Naive B cell (primary cell): ENCODE results near the gene VSIG1. TPM values are rescaled to one million over a fixed set of nuclear protein-coding genes. Genes with fewer than 3 reads are reported as not detected.

Experiments
- ATAC-seq, 2 donors: fragments of 150-1000 bp; cut with Tn5 transposase; 2 replicates each; pipeline ENCODE4 v1.10.0; 2021; ENCODE audit warnings: low read depth in 2 of 2, mild to moderate bottlenecking in 2 of 2, moderate library complexity in 2 of 2
- DNase-seq: peaks from one replicate; pipeline ENCODE4 v3.0.0; 2022
- H3K27ac Mint-ChIP-seq, 6 donors: one replicate each; pipeline ENCODE4 v1.8.0; 2020 to 2022; ENCODE audit warnings: mild to moderate bottlenecking in 6 of 6, mixed read lengths in 6 of 6, moderate library complexity in 5 of 6, inconsistent platforms in 2 of 6
- H3K27me3 Mint-ChIP-seq, 3 donors: one replicate each; pipeline ENCODE4 v1.8.0; 2021 to 2022; ENCODE audit warnings: mixed read lengths in 3 of 3, mild to moderate bottlenecking in 1 of 3
- H3K36me3 Mint-ChIP-seq, 2 donors: one replicate each; pipeline ENCODE4 v1.8.0; 2020 to 2022; ENCODE audit warnings: mixed read lengths in 2 of 2, inconsistent platforms in 1 of 2, mild to moderate bottlenecking in 1 of 2
- H3K4me1 Mint-ChIP-seq, 3 donors: one replicate each; pipeline ENCODE4 v1.8.0; 2020 to 2022; ENCODE audit warnings: mixed read lengths in 3 of 3, inconsistent platforms in 1 of 3, mild to moderate bottlenecking in 1 of 3, moderate library complexity in 1 of 3
- H3K4me3 Mint-ChIP-seq, 8 donors: one replicate each; pipeline ENCODE4 v1.8.0; 2020 to 2022; ENCODE audit warnings: mild to moderate bottlenecking in 8 of 8, mixed read lengths in 8 of 8, moderate library complexity in 8 of 8, inconsistent platforms in 2 of 8
- H3K9me3 Mint-ChIP-seq, 7 donors: one replicate each; pipeline ENCODE4 v1.8.0; 2020 to 2022; ENCODE audit warnings: mixed read lengths in 7 of 7, mild to moderate bottlenecking in 5 of 7, inconsistent platforms in 2 of 7, moderate library complexity in 1 of 7
- polyA plus RNA-seq, 6 donors: library from polyadenylated mRNA; unstranded; fragments of 300-500 nt; fragmentation: Illumina TruSeq; gene quantifications; one replicate each; pipeline ENCODE4 v1.2.3, GENCODE V29; 2021; ENCODE audit warnings: low read depth in 6 of 6

The VSIG1 gene
- polyA plus RNA-seq, 6 donors from 2014 or later, result 0.09 to 0.80 (median 0.38) TPM; not detected in 1

GRCh38 chrX:108126661-108127060 lies 81.8 kb downstream of the VSIG1 start:
- H3K36me3 Mint-ChIP-seq, result peaks cover 0 to 14% of the 10 kb centered on the region in 2 donors
- H3K9me3 Mint-ChIP-seq, result no peaks in the 10 kb centered on the region
- no peaks in the 10 kb centered on the region for H3K4me1 Mint-ChIP-seq
- DNase-seq (no peak), ATAC-seq (no peak)
- no peak overlapping the region for H3K4me3 Mint-ChIP-seq
- no peaks in the 10 kb centered on the region for H3K27me3 Mint-ChIP-seq
- H3K27ac Mint-ChIP-seq, result no peak overlapping the region

- Mint-ChIP-seq H3K4me3 (no peak overlapping the region), H3K27ac (peak overlapping the region in 1 of 6 donors; percentile 77), H3K4me1 (no peaks in the 10 kb centered on the region), H3K27me3 (no peaks in the 10 kb centered on the region), H3K36me3 (peaks cover 0 to 14% of the 10 kb centered on the region in 2 donors), H3K9me3 (no peaks in the 10 kb centered on the region)
- DNase-seq, result no peak
- ATAC-seq, result no peak
These were observed 82.3 kb downstream of the VSIG1 start for GRCh38 chrX:108127152-108127551.

Other genes starting within 250 kb of the VSIG1 start
- gene MID2, start 219.2 kb upstream of the VSIG1 start, polyA plus RNA-seq, result 1 to 10 TPM in 2 of 6 donors, under 1 TPM in 3, not detected in 1; 0.31 to 1.7 (median 0.70) TPM
- gene TEX13B, start 62.7 kb upstream of the VSIG1 start, polyA plus RNA-seq, result not detected
- gene PSMD10, start 46.5 kb downstream of the VSIG1 start, polyA plus RNA-seq, result 100 to 1,000 TPM in 1 of 6 donors, 10 to 100 TPM in 5; 53.3 to 111 (median 73.8) TPM
- 10 to 100 TPM; 11.8 to 31.1 (median 18.4) TPM for gene ATG4A, start 46.7 kb downstream of the VSIG1 start, polyA plus RNA-seq